Measurements from ENCODE around the gene HSPA1B. TPM values are rescaled to one million over a fixed set of nuclear protein-coding genes. Genes with fewer than 3 reads are reported as not detected.
A peak's percentile ranks its signal among the peaks of the same experiment; 100 is the strongest.

Gene HSPA1B
- total RNA-seq, 1 experiment from 2014 or later: 85.1 TPM

DNA sequence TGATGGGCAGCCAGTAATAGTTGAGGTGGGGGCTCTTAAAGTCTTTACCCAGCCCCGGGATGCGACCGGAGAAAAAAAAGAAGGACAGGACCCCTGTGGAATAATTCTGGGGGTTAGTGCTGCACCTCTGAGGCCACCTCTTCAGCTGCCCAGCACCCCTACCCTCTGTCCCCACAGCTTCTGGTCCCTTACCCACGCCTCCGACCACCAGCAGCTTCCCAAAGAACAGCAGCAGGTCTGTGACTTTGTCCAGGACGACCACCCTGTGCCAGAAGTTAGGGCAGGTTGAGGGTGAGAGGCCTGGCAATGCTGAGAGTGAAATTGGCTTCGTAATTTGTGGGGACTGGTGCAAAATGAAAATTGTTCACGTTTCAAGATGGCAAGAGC is 37.3 kb downstream of the HSPA1B start:
- Histone ChIP-seq H3K23ac (ENCODE audit: insufficient read length, low read depth, low read length) (no peak overlapping the region), H4K8ac (replicated peaks; ENCODE audit: insufficient read length, low read depth, low read length) (no peak overlapping the region), H3K79me2 (ENCODE audit: insufficient read depth, low read length) (no peaks in the 10 kb centered on the region), H2AFZ (ENCODE audit: low read length) (no peak overlapping the region), H2BK20ac (ENCODE audit: low read depth, low read length, poor library complexity, severe bottlenecking) (no peak overlapping the region), H2BK12ac (ENCODE audit: insufficient read length, low read depth, low read length) (no peak overlapping the region), H3K27me3 (ENCODE audit: insufficient read depth, low read length) (no peaks in the 10 kb centered on the region), H3K56ac (ENCODE audit: insufficient read length, low read depth, low read length) (no peak overlapping the region), H3K4me2 (ENCODE audit: insufficient read depth, insufficient read length, low read length) (no peak overlapping the region), H4K5ac (ENCODE audit: insufficient read length, low read depth, low read length) (no peak overlapping the region), H2BK15ac (ENCODE audit: low read depth, low read length) (no peak overlapping the region), H3K4me1 (ENCODE audit: insufficient read depth, low read length) (no peaks in the 10 kb centered on the region), H4K91ac (ENCODE audit: insufficient read length, low read depth, low read length) (no peak overlapping the region), H2BK120ac (ENCODE audit: low read depth, low read length, poor library complexity, severe bottlenecking) (no peak overlapping the region), H3K79me1 (ENCODE audit: insufficient read depth, low read depth, low read length, poor library complexity, severe bottlenecking) (no peaks in the 10 kb centered on the region), H3K14ac (ENCODE audit: insufficient read depth, low read length) (no peak overlapping the region), H3K23me2 (ENCODE audit: insufficient read length, low read depth, low read length, poor library complexity, severe bottlenecking) (peaks cover 12% of the 10 kb centered on the region), H3K27ac (ENCODE audit: insufficient read length, low read depth, low read length) (no peak overlapping the region), H3K9me3 (ENCODE audit: control insufficient read depth, low read depth, low read length) (no peaks in the 10 kb centered on the region), H2BK5ac (ENCODE audit: insufficient read length, low read length) (no peak overlapping the region), H3K18ac (ENCODE audit: insufficient read length, low read depth, low read length) (no peak overlapping the region), H3T11ph (ENCODE audit: low read length) (no peak overlapping the region), H2AK5ac (ENCODE audit: insufficient read length, low read length) (no peak overlapping the region), H3K4ac (ENCODE audit: low read depth, low read length) (no peak overlapping the region), H4K20me1 (ENCODE audit: control insufficient read depth, insufficient read depth, insufficient read length) (no peaks in the 10 kb centered on the region), H3K9ac (ENCODE audit: extremely low read depth, insufficient read length, low read length) (no peak overlapping the region)
- no peak for TF ChIP-seq CTCF (conservative IDR thresholded peaks at IDR 0.05)
- peak overlapping the region in 2 of 3 experiments; percentile 64 to 91; a peak in 2 of 7 replicates for H3K27ac Mint-ChIP-seq
- no peak for DNase-seq
- peak overlapping the region; percentile 84 to 98 for H3K4me3 Mint-ChIP-seq
- WGBS (ENCODE audit: extremely low coverage, insufficient read length, low lambda C conversion rate): no CpG with 5 or more reads among the region's 8 CpGs
- peaks cover 15 to 31% of the 10 kb centered on the region in 2 experiments for H3K4me1 Mint-ChIP-seq
- peaks cover 5 to 8% (median 5%) of the 10 kb centered on the region in 3 experiments; a peak in 6 of 7 replicates for H3K36me3 Mint-ChIP-seq (ENCODE audit: insufficient read depth in 1 of 3, low read depth in 3 of 3)
- H3K9me3 Mint-ChIP-seq: no peaks in the 10 kb centered on the region; a peak in 1 of 5 replicates
- H3K27me3 Mint-ChIP-seq (ENCODE audit: low read depth): peaks cover 2% of the 10 kb centered on the region

Data from H9 (cell line).